Upper lobe of left lung (tissue), 6 donors: ENCODE results near the gene MPRIP. TPM values are rescaled to one million over a fixed set of nuclear protein-coding genes. Genes with fewer than 3 reads are reported as not detected.

Experiments used
- ATAC-seq, 2 donors: fragments of 200-7000 bp; cut with Tn5 transposase; one replicate each; pipeline ENCODE4 v1.9.1; 2022; ENCODE audit warnings: mild to moderate bottlenecking in 2 of 2, moderate library complexity in 2 of 2; ENCODE audit not compliant: low FRiP score in 2 of 2
- DNase-seq, 2 donors: peaks; one replicate each; pipeline ENCODE4 v3.0.0-alpha.2; 2019 to 2020
- H3K27ac ChIP-seq, 4 donors: fragments of 200-600 bp; sonication (generic); one replicate each; pipeline ENCODE4 v1.5.1; 2016 to 2019
- H3K27me3 ChIP-seq, 4 donors: fragments of 200-600 bp; sonication (generic); one replicate each; pipeline ENCODE4 v1.5.1; 2017 to 2019
- H3K36me3 ChIP-seq, 4 donors: fragments of 200-600 bp; sonication (generic); one replicate each; pipeline ENCODE4 v1.5.1; 2016 to 2019
- H3K4me1 ChIP-seq, 4 donors: fragments of 200-600 bp; sonication (generic); one replicate each; pipeline ENCODE4 v1.5.1; 2018 to 2019
- H3K4me3 ChIP-seq, 4 donors: fragments of 200-600 bp; sonication (generic); one replicate each; pipeline ENCODE4 v1.5.1; 2017 to 2019; ENCODE audit warnings: mild to moderate bottlenecking in 2 of 4, moderate library complexity in 1 of 4
- H3K9me3 ChIP-seq, 4 donors: fragments of 200-600 bp; sonication (generic); one replicate each; pipeline ENCODE4 v1.5.1; 2018 to 2019
- EP300 ChIP-seq, 4 donors: sonication (generic); formaldehyde crosslinking; IDR thresholded peaks; one replicate each; pipeline ENCODE4 v1.5.1; 2017; ENCODE audit warnings: antibody characterized with exemption in 4 of 4, control low read depth in 2 of 4
- POLR2A ChIP-seq, 4 donors: fragments of 450-650 bp; IDR thresholded peaks; one replicate each; pipeline ENCODE4 v1.5.1; 2016 to 2017; ENCODE audit warnings: antibody characterized with exemption in 4 of 4, mild to moderate bottlenecking in 2 of 4
- POLR2AphosphoS5 ChIP-seq, 2 donors: sonication (generic); formaldehyde crosslinking; IDR thresholded peaks; one replicate each; pipeline ENCODE4 v1.5.1; 2017; ENCODE audit warnings: antibody characterized with exemption in 2 of 2
- WGBS, 2 donors: methylation state at CpG; one replicate each; pipeline ENCODE4 v1.1.5; 2017 to 2018; 5-methylcytosine and 5-hydroxymethylcytosine counted together
- total RNA-seq, 6 donors: library from RNA; depleted of rRNA in 4 of 6; stranded (reverse); fragments of >200 nt in 4 of 6; gene quantifications; one replicate each; pipeline versions ENCODE4 v1.1.0 to v1.2.1, GENCODE V29; 2016 to 2021
- TF ChIP-seq, protein P1 (sequence below), 6 experiments: fragments of 450-650 bp in 4 of 6; fragments of 200-600 bp in 2 of 6; sonication (generic) in 2 of 6; IDR thresholded peaks; one replicate each; pipeline ENCODE4 v1.5.1; 2016 to 2019; ENCODE audit warnings: antibody characterized with exemption in 6 of 6
- donor health status: DM: no; HTN: no; CAD: no; lungs with moderate emphysema.
- donor health status: DM: no; HTN: yes; CAD: no; lungs with severe emphysema.

Gene MPRIP
- total RNA-seq, 6 donors from 2014 or later = 201 to 380 (median 285) TPM

GRCh38 chr17:17120294-17120693 lies 78.0 kb downstream of the MPRIP start:
- no peak for DNase-seq
- Histone ChIP-seq H3K27me3 (no peaks in the 10 kb centered on the region), H3K36me3 (no peaks in the 10 kb centered on the region), H3K9me3 (no peaks in the 10 kb centered on the region), H3K4me1 (peaks cover 36 to 71% (median 49%) of the 10 kb centered on the region in 4 donors), H3K27ac (peak overlapping the region; percentile 31 to 65 (median 46)), H3K4me3 (no peak overlapping the region)
- ATAC-seq = peak in 1 of 2 donors; percentile 24
- 52 to 73% methylated on average over 3 to 4 of the region's 4 CpGs for WGBS, 2 donors
- TF ChIP-seq, protein P1, sequence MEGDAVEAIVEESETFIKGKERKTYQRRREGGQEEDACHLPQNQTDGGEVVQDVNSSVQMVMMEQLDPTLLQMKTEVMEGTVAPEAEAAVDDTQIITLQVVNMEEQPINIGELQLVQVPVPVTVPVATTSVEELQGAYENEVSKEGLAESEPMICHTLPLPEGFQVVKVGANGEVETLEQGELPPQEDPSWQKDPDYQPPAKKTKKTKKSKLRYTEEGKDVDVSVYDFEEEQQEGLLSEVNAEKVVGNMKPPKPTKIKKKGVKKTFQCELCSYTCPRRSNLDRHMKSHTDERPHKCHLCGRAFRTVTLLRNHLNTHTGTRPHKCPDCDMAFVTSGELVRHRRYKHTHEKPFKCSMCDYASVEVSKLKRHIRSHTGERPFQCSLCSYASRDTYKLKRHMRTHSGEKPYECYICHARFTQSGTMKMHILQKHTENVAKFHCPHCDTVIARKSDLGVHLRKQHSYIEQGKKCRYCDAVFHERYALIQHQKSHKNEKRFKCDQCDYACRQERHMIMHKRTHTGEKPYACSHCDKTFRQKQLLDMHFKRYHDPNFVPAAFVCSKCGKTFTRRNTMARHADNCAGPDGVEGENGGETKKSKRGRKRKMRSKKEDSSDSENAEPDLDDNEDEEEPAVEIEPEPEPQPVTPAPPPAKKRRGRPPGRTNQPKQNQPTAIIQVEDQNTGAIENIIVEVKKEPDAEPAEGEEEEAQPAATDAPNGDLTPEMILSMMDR (IDR thresholded peaks at IDR 0.05) = no peak
- TF ChIP-seq POLR2AphosphoS5 (IDR thresholded peaks at IDR 0.05) (no peak), POLR2A (IDR thresholded peaks at IDR 0.05) (no peak), EP300 (IDR thresholded peaks at IDR 0.05) (no peak)

GRCh38 chr17:17120701-17121100 lies 78.4 kb downstream of the MPRIP start:
- Histone ChIP-seq H3K27me3 (no peaks in the 10 kb centered on the region), H3K36me3 (no peaks in the 10 kb centered on the region), H3K9me3 (no peaks in the 10 kb centered on the region), H3K4me1 (peaks cover 36 to 71% (median 51%) of the 10 kb centered on the region in 4 donors), H3K4me3 (no peak overlapping the region), H3K27ac (peak overlapping the region; percentile 31 to 65 (median 46))
- ATAC-seq (peak in 1 of 2 donors; percentile 8), DNase-seq (no peak)
- 59% methylated on average over 3 of the region's 3 CpGs; no CpG with 5 or more reads in 1 of the 2 donors for WGBS, 2 donors
- no peak for TF ChIP-seq EP300 (IDR thresholded peaks at IDR 0.05)
- no peak for TF ChIP-seq POLR2AphosphoS5 (IDR thresholded peaks at IDR 0.05)
- TF ChIP-seq, protein P1 (IDR thresholded peaks at IDR 0.05) = no peak
- TF ChIP-seq POLR2A (IDR thresholded peaks at IDR 0.05) = no peak

DNA sequence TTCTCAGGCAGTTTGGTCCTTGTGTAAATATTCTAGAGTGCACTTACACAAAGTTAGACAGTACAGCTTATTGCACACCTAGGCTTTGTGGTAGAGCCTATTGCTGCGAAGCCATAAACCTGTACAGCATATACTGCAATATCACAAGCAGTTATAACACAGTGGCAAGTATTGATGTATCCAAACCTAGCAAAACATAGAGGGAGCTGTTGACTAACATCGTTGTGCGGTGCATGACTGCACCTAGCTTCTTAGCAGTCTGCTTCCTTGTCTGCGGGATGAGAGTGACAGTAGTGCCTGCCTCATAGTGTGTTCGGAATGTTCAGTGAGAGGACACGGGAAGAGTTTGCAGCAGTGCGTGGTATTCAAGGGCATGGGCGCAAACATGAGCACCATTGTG lies 78.9 kb downstream of the MPRIP start:
- ATAC-seq (no peak), DNase-seq (no peak)
- no peaks in the 10 kb centered on the region for H3K27me3 ChIP-seq
- H3K36me3 ChIP-seq = no peaks in the 10 kb centered on the region
- H3K9me3 ChIP-seq = no peaks in the 10 kb centered on the region
- TF ChIP-seq, protein P1 (IDR thresholded peaks at IDR 0.05) = no peak
- WGBS, 2 donors = 56 to 63% methylated on average over 4 to 8 of the region's 8 CpGs
- H3K4me3 ChIP-seq = no peak overlapping the region
- peak overlapping the region in 3 of 4 donors; percentile 37 to 65 (median 55) for H3K27ac ChIP-seq
- peaks cover 39 to 72% (median 54%) of the 10 kb centered on the region in 4 donors for H3K4me1 ChIP-seq

DNA sequence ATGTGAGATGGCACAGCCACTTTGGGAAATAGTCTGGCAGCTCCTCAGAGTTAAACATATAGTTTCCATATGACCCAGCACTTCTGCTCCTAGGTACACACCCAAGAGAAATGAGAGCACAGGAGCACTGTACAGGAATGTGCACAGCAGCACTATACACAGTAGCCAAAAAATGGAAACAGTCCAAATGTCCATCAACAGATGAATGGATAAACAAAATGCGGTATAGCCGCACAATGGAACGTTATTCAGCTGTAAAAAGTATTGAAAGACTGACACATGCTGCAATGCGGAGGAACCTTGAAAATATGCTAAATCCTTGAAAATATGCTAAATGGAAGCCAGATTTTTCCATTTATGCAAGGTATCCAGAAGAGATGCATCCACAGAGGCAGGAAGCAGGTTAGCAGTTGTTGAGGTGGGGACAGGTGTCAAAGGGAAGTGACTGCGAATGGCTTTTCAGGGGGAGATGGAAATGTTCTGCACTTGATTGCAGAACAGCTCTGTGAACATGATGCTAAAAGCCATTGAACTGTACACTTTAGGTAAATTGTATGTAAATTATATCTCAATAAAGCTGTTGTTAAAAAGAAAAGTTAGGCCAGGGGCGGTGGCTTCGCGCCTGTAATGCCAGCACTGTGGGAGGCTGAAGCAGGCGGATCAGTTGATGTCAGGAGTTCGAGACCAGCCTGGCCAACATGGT lies 80.7 kb downstream of the MPRIP start:
- H3K36me3 ChIP-seq = peaks cover 0 to 8% (median 5%) of the 10 kb centered on the region in 4 donors
- peaks cover 46 to 76% (median 66%) of the 10 kb centered on the region in 4 donors for H3K4me1 ChIP-seq
- H3K27ac ChIP-seq = no peak overlapping the region
- TF ChIP-seq POLR2A (IDR thresholded peaks at IDR 0.05) = no peak
- TF ChIP-seq, protein P1 (IDR thresholded peaks at IDR 0.05) = no peak
- no peak for TF ChIP-seq EP300 (IDR thresholded peaks at IDR 0.05)
- no peak for TF ChIP-seq POLR2AphosphoS5 (IDR thresholded peaks at IDR 0.05)
- WGBS, 2 donors = 78 to 90% methylated on average over 10 of the region's 10 CpGs
- DNase-seq (no peak), ATAC-seq (no peak)
- no peaks in the 10 kb centered on the region for H3K27me3 ChIP-seq
- no peak overlapping the region for H3K4me3 ChIP-seq
- H3K9me3 ChIP-seq = no peaks in the 10 kb centered on the region

DNA sequence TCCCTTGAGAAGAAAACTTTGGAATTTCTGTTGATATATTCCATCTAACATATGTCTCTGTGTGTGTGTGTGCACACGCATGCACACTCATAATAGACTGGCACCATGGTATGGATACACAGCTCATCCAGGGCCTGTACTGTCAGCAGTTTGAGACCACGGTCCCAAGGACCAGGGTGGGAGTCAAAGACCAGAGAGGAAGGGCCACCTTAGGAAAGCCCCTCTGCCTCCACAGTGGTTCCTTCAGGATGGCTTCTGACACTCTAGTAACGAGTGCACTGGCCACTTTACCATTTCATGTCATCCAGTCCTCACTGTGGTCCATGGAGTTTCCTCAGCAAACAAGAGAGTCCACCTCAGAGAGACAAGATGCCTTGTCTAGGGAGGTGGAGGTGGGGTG lies 82.1 kb downstream of the MPRIP start:
- peak overlapping the region in 1 of 4 donors; percentile 11 for H3K27ac ChIP-seq
- 100% methylated on average over 1 to 3 of the region's 3 CpGs for WGBS, 2 donors
- H3K27me3 ChIP-seq = no peaks in the 10 kb centered on the region
- H3K36me3 ChIP-seq = peaks cover 0 to 17% (median 10%) of the 10 kb centered on the region in 4 donors
- no peak for ATAC-seq
- TF ChIP-seq POLR2AphosphoS5 (IDR thresholded peaks at IDR 0.05) (no peak), EP300 (IDR thresholded peaks at IDR 0.05) (no peak), POLR2A (IDR thresholded peaks at IDR 0.05) (no peak)
- TF ChIP-seq, protein P1 (IDR thresholded peaks at IDR 0.05) = no peak
- no peak for DNase-seq
- H3K9me3 ChIP-seq = no peaks in the 10 kb centered on the region
- no peak overlapping the region for H3K4me3 ChIP-seq
- peaks cover 37 to 74% (median 63%) of the 10 kb centered on the region in 4 donors for H3K4me1 ChIP-seq
